Skeletal muscle tissue (tissue), 4 donors: ENCODE results near the gene DNASE1. TPM values are rescaled to one million over a fixed set of nuclear protein-coding genes. Genes with fewer than 3 reads are reported as not detected.

Experiments used
- H3K27ac ChIP-seq: one replicate; pipeline ENCODE4 v1.7.0; 2013; ENCODE audit warnings: mild to moderate bottlenecking, low read depth, low read length, inconsistent platforms
- H3K27me3 ChIP-seq, 3 donors: one replicate each; pipeline ENCODE4 v1.7.0; 2013; ENCODE audit warnings: low read length in 3 of 3; ENCODE audit not compliant: control insufficient read depth in 3 of 3, insufficient read depth in 3 of 3
- H3K36me3 ChIP-seq, 3 donors: one replicate each; pipeline ENCODE4 v1.7.0; 2013; ENCODE audit warnings: low read length in 3 of 3; ENCODE audit not compliant: control insufficient read depth in 3 of 3, insufficient read depth in 3 of 3
- H3K4me1 ChIP-seq, 3 donors: one replicate each; pipeline ENCODE4 v1.7.0; 2013; ENCODE audit warnings: low read length in 3 of 3, mild to moderate bottlenecking in 3 of 3; ENCODE audit not compliant: control insufficient read depth in 3 of 3, insufficient read depth in 3 of 3
- H3K4me3 ChIP-seq, 3 donors: one replicate each; pipeline ENCODE4 v1.7.0; 2013; ENCODE audit warnings: low read length in 3 of 3
- H3K9ac ChIP-seq, 3 donors: one replicate each; pipeline ENCODE4 v1.7.0; 2013; ENCODE audit warnings: low read length in 3 of 3, mild to moderate bottlenecking in 3 of 3, moderate library complexity in 2 of 3, low read depth in 1 of 3
- H3K9me3 ChIP-seq, 3 donors: one replicate each; pipeline ENCODE4 v1.7.0; 2013; ENCODE audit warnings: low read length in 3 of 3; ENCODE audit not compliant: control insufficient read depth in 3 of 3
- total RNA-seq: library from RNA; depleted of rRNA; stranded (reverse); fragments of >200 nt; gene quantifications from one replicate; pipeline ENCODE4 v1.2.3, GENCODE V29; 2014
- donor health status: Osteomylitis.

DNASE1 gene
- total RNA-seq, 1 donor from 2014 or later = 15.1 TPM

- Histone ChIP-seq H3K36me3 (peaks cover 6 to 15% (median 9%) of the 10 kb centered on the region in 3 donors), H3K27me3 (no peaks in the 10 kb centered on the region), H3K4me1 (peaks cover 31 to 53% (median 36%) of the 10 kb centered on the region in 3 donors), H3K4me3 (no peak overlapping the region), H3K9me3 (no peaks in the 10 kb centered on the region), H3K9ac (peak overlapping the region in 2 of 3 donors; percentile 16 to 38), H3K27ac (peak overlapping the region; percentile 16)
Measured at GRCh38 chr16:3691761-3692160, 37.3 kb downstream of the DNASE1 start.

DNA sequence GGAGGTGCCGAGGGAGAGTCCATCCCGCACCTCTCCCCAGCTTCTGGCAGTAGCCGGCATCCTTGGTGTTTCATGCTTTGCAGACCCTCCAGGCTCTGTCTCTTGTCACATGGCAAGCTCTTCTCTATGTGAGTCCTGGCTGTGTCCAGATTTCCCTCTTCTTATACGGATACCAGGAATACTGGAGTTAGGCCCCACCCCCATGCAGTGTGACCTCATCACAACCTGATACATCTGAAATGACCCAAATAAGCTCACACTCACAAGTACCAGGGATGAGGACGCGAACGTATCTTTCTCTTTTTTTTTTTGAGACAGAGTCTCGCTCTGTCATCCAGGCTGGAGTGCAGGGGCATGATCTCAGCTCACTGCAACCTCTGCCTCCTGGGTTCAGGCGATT lies 39.6 kb downstream of the DNASE1 start:
- H3K36me3 ChIP-seq = peaks cover 0 to 3% (median 0%) of the 10 kb centered on the region in 3 donors
- no peak overlapping the region for H3K9ac ChIP-seq
- no peak overlapping the region for H3K4me3 ChIP-seq
- no peak overlapping the region for H3K27ac ChIP-seq
- H3K27me3 ChIP-seq = no peaks in the 10 kb centered on the region
- H3K9me3 ChIP-seq = no peaks in the 10 kb centered on the region
- peaks cover 32 to 58% (median 36%) of the 10 kb centered on the region in 3 donors for H3K4me1 ChIP-seq

- Histone ChIP-seq H3K9ac (peak overlapping the region; percentile 69 to 85 (median 75)), H3K9me3 (no peaks in the 10 kb centered on the region), H3K4me1 (peaks cover 23 to 49% (median 30%) of the 10 kb centered on the region in 3 donors), H3K27ac (peak overlapping the region; percentile 86), H3K27me3 (no peaks in the 10 kb centered on the region), H3K36me3 (peaks cover 0 to 3% (median 0%) of the 10 kb centered on the region in 3 donors), H3K4me3 (peak overlapping the region; percentile 51 to 60 (median 58))
Measured at GRCh38 chr16:3695610-3696369, 41.3 kb downstream of the DNASE1 start.

GRCh38 chr16:3696425-3697218 lies 42.1 kb downstream of the DNASE1 start:
- peaks cover 0 to 3% (median 0%) of the 10 kb centered on the region in 3 donors for H3K36me3 ChIP-seq
- peaks cover 17 to 42% (median 23%) of the 10 kb centered on the region in 3 donors for H3K4me1 ChIP-seq
- peak overlapping the region; percentile 86 for H3K27ac ChIP-seq
- peak overlapping the region; percentile 51 to 60 (median 58) for H3K4me3 ChIP-seq
- H3K9me3 ChIP-seq = no peaks in the 10 kb centered on the region
- no peaks in the 10 kb centered on the region for H3K27me3 ChIP-seq
- H3K9ac ChIP-seq = peak overlapping the region; percentile 69 to 85 (median 75)

DNA sequence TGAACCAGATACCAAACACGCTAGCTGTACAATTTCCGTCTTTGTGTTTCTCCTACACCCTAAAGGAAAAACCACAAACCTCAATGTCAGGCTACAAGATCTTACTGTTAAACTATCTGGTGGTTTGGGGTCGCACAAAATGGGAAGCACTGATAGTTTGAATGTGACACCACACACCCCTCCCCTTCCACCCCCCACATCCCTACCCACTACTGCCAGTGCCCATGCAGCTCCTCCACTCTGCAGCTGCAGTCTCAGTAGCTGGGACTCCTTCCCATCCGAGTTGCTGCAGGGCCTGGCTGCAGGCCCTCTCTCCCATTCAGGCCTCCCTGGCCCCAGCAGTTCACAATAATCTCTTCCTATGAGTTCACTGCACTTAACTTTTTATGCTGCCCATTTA lies 44.5 kb downstream of the DNASE1 start:
- Histone ChIP-seq H3K36me3 (peaks cover 0 to 3% (median 0%) of the 10 kb centered on the region in 3 donors), H3K4me1 (peaks cover 12 to 31% (median 19%) of the 10 kb centered on the region in 3 donors), H3K9me3 (no peaks in the 10 kb centered on the region), H3K9ac (no peak overlapping the region), H3K27me3 (no peaks in the 10 kb centered on the region), H3K27ac (no peak overlapping the region), H3K4me3 (no peak overlapping the region)

DNA sequence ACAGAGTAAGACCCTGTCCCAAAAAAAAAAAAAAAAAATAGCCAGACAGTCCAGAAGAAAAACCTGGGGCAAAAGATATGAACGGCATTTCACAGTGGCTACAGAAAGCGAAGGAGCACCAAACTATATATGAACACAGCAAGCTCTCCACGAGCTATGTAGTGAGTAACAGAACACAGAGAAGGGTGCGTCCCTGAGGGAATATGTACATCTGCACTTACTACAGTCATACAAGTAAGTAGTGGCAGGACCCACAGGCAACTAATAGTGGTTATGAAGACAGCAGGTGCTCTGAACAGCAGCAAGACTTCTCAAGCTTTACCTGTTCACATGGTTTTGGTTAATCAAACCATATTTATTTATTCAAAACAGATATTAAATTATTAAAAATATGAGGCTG lies 47.0 kb downstream of the DNASE1 start:
- Histone ChIP-seq H3K4me3 (no peak overlapping the region), H3K9ac (no peak overlapping the region), H3K27ac (no peak overlapping the region), H3K36me3 (no peaks in the 10 kb centered on the region), H3K4me1 (peaks cover 3 to 9% (median 3%) of the 10 kb centered on the region in 3 donors), H3K9me3 (no peaks in the 10 kb centered on the region), H3K27me3 (no peaks in the 10 kb centered on the region)

DNA sequence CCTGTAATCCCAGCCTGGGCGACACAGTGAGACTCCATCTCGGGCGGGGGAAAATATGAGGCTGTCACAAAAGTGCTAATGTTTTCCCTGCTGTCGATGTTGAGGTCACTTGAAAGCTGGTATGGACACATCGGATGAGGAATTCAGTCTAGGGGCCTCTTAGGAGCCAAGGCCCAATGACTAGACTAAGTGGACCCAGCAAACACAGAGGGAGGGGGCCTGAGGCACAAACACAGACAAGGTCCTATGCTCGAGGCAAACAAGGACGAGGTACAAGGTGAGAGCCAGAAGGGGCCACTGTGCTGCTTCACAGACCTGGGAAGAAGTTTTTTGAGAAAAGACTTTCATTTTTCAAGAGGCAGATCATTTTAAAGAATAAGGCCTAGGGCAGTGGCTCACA lies 47.6 kb downstream of the DNASE1 start:
- no peaks in the 10 kb centered on the region for H3K27me3 ChIP-seq
- no peak overlapping the region for H3K27ac ChIP-seq
- peaks cover 0 to 4% (median 0%) of the 10 kb centered on the region in 3 donors for H3K4me1 ChIP-seq
- no peak overlapping the region for H3K4me3 ChIP-seq
- no peaks in the 10 kb centered on the region for H3K9me3 ChIP-seq
- H3K36me3 ChIP-seq = no peaks in the 10 kb centered on the region
- no peak overlapping the region for H3K9ac ChIP-seq

DNA sequence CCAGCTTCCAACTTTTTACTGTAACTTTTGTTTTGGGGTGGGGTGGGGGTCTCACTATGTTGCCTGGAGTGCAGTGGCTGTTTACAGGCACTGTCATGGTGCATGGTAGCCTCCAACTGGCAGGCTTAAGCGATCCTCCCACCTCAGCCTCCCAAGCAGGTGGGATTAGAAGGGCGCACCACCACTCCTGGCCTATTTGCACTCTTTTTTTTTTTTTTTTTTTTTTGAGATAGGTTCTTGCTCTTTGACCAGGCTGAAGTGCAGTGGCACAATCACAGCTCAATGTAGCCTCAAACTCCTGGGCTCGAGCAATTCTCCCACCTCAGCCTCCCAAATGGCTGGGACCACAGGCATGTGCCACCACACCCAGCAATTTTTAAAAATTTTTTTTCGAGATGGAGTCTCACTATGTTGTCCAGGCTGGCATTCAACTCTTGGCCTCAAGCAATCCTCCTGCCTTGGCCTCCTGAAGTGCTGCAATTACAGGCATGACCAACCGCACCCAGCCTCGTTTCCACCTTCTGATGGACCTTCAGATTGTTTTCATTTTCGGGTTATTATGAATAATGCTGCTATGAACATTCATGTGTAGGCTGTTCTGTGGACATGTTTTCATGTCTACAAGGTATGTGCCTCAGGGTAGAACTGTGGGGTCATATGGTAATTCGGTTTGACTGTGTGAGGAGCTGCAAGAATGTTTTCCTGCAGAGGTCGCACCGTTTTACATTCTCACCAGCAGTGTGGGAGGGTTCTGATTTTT lies 51.9 kb downstream of the DNASE1 start:
- H3K4me3 ChIP-seq = no peak overlapping the region
- no peaks in the 10 kb centered on the region for H3K9me3 ChIP-seq
- no peak overlapping the region for H3K27ac ChIP-seq
- H3K4me1 ChIP-seq = no peaks in the 10 kb centered on the region
- H3K36me3 ChIP-seq = peaks cover 0 to 4% (median 0%) of the 10 kb centered on the region in 3 donors
- H3K27me3 ChIP-seq = no peaks in the 10 kb centered on the region
- no peak overlapping the region for H3K9ac ChIP-seq
